GM18508 (cell line): ENCODE measurements around the gene SMPD3.
A peak's percentile ranks its signal among the peaks of the same experiment; 100 is the strongest.

Source experiments
- ATAC-seq: cut with Tn5 transposase; IDR thresholded peaks from one replicate; pipeline ENCODE4 v1.9.1; 2021; ENCODE audit warnings: moderate number of reproducible peaks; ENCODE audit not compliant: insufficient read depth, unreplicated experiment

The SMPD3 gene

DNA sequence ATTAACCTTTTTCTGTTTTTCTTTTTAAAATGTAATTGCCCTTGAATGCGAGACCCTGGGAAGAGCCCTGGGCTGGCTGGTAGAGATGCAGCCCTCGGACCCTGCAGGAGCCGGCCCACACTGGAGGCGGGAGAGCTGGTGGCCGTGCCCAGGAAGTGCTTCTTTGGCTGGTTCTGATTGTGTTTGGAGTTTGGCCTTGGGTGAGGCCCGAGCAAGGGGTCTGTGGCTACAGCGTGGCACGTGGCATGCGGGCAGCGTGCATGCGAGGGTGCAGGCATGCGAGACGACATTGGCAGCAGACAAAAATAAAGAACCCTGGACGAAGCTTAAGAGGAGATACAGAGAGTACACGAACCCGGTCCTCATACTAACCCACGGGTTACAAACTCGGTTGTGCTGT lies 87.8 kb downstream of the SMPD3 start:
- no peak for ATAC-seq

DNA sequence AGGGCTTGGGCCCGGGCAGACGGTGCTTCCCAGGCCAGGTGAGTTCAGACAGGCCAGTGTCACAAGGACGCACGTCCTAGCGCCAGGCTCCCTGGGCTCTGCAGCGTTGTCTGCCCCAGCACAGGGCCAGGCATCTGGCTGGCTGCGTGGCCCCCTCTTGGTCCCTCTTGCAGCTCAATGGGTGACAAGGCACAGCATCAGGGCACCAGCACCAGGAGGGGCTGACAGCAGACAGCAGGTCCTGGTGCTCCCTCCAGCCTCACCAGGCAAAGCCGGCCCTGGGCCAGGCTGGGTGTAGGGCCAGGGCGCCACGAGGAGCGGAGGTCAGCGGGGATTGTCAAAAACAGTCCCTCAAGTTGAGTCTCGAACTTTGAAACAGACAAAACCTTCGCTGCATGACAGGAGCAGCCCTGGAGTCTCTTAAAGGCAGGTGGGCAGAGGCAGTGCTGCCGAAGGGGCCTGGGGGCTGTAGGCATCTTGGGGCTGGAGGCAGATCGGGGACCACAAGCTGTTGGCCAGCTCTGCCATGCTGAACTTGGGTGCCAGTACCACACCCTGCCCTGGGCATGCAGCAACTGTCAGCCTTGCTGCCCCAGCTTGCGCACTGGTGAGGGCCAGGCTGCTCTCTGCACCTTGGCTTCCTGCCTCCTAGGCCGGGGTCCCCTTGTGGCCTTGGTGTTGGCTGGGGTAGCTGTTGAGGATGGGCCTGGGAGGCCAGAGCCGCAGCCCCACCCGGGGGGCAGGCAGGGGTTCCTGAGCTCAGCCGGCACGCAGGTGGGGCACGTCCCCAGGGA lies 88.7 kb downstream of the SMPD3 start:
- ATAC-seq, result no peak

DNA sequence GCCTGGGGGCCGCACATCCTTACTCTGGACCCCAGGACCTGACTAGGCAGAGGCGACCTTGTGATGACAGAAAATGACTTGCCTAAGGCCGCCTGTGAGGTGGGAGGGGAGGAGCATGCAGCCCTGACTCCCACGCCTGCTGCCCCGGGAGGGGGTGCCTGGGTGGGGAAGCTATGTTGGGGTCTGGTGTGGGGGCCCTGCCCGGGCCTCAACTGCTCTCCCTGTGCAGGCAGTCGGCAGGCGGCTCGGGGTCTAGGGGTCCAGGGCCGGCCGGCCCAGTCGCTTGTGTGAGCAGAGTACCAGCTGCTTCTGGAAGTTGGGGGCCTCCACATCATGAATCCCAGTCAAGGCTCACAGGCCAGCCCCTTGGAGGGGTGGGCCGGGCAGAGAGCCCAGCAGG lies 89.4 kb downstream of the SMPD3 start:
- ATAC-seq, result no peak

DNA sequence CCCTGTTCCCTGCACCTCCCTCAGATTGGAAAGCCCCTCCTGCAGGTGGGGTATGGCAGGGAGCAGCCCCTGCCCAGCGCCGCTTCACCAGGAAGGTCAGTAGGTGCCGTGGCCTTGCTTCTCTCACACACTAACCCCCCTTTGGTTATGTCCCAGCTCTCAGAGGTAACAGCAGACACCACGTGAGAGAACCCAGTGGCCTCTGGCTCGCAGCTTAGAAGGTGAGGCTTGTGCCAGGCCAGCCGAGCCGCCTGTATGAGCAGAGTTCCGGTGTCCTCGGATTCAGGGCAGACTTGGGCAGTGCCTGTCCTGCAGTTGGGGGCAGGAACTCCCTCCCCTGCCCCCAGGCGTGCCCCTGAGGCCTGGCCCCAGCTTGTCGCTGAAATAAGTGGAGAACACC lies 90.4 kb downstream of the SMPD3 start:
- ATAC-seq, result no peak

DNA sequence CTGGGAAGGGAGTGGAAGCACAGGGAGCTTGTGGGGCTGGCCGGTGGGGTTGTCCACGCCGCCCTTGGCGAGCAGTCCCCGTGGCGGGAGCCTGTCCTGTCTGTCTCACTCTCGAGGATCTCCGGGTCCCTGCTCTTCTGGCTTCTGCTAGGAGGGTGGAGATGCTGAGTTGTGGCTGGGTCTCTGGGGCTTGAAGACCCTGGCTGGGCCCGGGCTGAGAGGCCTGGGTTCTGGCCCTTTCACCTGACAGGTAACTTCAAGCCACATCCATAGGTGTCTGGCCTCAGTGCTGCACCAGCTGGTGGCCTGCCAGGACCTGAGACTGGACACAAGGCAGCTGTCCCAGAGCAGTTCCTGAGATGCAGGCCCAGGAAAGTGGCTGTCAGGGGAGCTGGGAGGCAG lies 90.8 kb downstream of the SMPD3 start:
- no peak for ATAC-seq

DNA sequence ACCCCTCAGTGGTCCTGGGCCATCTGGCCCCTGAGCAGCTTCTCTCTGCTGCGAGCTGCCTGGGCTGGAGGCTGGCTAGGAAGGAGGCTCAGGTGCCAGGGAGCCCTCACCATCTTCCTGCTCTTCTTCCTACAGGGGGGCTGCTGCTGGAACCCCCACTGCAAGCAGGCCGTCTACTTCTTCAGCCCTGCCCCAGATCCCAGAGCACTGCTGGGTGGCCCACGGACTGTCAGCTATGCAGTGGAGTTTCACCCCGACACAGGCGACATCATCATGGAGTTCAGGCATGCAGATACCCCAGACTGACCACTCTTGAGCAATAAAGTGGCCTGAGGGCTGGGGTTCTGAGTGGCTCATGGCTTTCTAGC lies 91.4 kb downstream of the SMPD3 start:
- ATAC-seq, result no peak

DNA sequence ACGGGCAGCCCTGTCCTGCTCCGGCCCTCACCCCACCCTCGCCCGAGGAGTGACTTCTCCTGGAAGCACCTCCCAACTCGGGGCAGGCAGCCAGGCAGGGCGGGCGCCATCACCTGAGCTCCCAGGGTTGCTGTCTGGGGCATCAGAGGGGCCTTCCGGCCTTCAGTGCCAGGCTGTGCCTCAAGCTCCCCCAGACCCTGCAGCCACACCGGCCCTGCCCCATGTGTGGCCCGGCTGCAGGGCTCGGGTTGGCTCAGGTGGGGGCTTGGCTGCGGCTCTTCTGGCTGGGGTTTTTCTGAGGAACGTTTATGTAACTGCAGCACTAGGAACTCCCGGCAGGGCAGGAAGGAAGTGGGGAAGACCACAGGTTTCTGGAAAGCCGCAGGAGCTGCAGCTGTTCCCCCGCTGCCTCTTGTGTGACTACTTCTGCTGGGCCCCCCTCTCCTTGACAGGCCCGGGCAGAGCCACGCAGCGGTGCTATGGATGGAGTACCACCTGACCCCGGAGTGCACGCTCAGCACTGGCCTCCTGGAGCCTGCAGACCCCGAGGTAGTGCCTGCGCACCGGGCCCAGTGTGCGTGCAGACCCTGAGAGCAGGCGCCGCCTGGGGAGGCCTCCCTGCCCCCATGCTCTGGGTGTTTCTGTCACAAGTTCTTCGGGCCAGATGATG lies 91.9 kb downstream of the SMPD3 start:
- ATAC-seq, result peak; percentile 73

DNA sequence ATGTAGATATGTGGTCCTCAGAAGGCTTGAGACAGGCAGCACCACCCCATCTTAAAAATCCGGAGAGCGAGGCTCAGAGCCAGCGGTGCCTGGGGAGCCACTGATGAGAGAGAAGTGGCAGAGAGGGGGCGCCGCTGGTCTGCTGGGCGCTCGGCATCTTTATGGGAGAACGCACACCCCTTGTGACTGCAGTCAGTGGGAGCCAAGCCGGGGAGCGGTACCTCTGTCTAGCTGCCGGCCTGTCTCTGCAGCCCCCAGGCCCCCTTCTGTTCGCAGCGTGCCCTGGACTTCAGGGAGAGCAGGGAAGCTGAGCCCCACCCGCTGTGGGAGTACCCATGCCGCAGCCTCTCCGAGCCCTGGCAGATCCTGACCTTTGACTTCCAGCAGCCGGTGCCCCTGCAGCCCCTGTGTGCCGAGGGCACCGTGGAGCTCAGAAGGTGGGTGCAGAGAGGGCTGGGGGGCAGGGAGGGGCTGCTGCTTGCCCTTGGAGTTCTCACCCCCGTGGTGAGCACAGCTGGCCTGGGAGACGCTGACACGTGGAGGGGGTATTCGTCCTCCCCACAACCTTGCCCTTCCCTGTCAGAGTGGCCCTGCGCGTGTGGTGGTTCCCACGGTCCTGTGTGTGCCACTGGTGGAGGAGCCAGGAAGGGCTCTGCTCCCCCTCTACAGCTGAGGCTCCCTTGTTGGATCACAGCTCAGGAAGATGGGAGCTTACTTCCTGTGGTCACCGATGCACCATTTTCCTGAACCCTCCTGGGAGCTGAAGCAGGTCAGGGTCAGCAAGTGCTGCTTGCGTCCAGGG lies 92.7 kb downstream of the SMPD3 start:
- no peak for ATAC-seq

DNA sequence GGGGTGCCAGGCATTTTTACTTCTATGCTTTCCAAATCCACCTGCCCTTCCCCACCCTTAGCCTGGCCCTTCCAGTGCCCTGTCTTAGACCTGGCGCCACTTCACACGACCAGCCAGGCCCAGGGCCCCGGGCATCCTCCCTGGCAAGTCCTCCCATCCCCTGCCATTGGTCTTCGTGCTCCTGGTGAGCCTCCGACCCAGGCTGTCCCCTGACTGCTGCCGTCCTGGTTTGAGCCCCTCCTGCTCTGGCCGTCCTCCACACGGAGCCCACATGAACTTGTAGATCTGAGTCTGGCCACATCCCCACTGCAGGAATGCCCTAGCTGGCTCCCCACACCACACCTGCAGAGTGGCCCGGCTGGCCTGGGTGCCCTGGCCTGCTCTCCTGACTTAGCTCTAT lies 93.5 kb downstream of the SMPD3 start:
- ATAC-seq, result no peak

DNA sequence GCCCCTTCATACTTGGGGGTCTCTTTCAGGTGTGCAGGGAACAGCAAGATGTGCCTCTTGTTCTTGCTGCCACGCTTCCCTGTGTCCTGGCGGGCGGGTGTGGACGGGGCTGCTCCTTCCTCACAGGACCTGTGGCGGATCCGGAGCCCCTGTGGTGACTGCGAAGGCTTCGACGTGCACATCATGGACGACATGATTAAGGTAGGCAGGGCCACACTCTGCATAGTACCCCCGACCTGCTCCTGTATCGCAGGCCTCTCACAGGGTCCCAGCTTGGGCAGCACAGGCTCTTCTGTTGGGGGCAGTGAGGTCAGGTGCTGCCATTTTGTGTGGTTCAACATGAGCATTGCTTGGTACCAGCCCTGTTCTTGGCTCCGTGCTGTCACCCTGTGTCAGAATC lies 94.9 kb downstream of the SMPD3 start:
- no peak for ATAC-seq

DNA sequence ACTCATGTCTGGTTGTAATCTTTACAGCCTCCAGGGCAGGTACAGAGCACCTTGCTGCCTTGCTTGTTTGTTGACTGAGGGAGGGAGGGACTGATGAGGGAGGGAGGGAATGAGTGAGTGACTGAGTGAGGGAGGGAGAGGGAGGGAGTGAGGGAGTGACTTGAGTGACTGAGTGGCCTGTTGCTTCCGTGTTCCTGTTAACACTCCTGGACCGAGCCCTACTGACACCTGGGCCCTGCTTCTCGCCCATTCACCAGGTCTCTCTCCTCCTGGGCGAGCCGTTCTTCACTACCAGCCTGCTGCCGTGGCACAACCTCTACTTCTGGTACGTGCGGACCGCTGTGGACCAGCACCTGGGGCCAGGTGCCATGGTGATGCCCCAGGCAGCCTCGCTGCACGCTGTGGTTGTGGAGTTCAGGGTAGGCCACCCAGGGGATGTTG lies 96.3 kb downstream of the SMPD3 start:
- ATAC-seq, result no peak

DNA sequence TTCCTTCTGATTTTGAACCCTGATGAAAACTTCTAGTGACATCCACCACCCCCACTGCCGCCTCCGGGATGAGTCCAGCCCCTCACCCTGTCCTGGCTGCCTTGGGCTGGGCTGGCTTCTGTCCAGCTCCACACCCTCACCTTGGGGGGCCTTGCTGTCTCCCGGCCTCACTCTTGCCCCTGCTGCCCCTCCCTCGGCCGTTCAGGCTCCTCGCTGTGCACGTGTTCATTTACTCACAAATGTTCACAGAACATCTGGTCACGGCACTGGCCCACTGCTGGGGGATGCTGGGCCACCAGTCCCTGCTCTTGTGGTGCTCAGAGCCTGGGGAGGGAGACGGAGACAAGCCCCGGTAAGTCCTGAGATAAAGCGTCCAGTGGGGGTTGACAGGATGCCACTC lies 96.8 kb downstream of the SMPD3 start:
- ATAC-seq, result no peak

DNA sequence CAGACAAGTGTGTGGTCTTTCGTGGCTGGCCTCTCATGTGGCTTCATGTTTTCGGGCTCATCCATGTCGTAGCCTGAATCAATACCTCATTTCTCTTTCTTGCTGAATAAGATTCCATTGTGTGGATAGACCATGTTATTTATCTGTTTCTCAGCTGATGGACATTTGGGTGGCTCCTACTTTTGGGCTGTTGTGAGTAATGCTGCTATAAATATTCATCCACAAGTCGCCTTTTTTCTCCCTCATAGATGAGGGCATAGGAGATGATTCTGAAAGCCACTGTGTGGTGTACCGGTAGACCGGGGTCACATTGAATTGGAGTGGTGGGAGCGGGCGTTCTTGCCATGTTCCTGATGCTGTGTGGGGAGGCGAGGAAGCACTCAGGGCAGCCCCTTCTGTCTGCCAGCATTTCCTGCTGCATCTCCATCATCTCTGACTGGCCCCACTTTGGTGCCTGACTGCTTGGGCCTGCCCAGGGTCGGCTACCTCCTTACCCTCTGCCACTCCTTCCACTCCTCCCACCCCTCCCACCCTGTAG lies 97.4 kb downstream of the SMPD3 start:
- ATAC-seq, result no peak

DNA sequence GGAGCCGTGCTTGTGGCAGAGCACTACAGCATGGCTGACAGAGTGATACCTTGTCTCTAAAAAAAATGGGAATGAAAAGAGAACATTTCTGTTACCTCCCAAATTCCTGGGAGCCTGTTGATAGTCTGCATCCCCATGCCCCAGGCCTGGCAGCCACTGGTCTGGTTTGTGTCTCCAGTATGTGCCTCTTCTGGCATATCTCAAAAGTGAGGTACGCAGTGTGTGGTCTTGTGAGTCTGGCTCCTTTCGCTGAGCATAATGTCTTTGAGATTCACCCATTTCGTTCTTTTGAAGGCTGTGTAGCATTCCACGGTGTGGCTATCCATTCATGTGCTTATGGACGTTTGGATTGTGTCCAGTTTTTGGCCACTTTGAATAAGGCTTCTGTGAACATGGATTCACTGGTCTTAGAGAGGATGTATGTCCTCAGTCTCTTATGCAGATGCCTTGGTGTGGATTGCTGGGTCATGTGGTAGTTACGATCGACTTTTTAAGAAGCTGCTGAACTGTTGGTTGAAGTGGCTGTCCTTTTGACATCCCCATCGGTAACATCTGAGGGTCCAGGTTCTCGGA lies 98.4 kb downstream of the SMPD3 start:
- ATAC-seq, result no peak

DNA sequence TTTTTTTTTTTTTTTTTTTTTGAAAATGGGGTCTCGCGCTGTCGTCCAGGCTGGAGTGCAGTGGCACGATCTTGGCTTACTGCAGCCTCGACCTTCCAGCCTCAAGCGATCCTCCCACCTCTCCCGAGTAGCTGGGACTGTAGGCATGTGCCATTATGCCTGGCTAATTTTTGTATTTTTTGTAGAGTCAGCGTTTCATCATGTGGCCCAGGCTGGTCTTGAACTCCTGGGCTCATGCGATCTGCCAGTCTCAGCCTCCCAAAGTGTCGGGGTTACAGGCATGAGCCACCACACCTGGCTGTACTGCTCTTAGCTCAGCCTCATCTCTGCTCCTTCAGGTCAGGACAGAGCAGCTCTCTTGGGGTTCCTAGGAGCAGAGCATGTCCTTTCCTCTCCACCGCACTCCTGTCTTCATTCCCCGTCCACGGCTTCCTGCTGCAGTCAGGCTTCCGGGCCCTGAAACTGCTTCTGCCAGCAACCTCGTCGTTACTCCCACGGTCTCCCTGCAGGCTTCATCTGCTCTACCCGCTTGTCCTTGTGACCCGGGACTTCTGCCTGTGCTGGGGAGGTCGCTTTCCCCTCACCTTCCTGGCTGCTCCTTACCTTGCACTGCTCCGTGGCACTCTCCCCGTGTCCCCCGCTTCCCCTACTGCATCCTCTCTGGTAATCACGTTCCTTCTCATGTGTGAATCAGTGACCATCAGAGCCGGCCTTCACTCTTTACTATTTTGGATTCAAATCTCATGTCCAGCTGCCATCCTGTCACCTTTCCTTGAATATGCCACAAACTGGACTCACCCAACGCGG lies 99.5 kb downstream of the SMPD3 start:
- ATAC-seq, result no peak

DNA sequence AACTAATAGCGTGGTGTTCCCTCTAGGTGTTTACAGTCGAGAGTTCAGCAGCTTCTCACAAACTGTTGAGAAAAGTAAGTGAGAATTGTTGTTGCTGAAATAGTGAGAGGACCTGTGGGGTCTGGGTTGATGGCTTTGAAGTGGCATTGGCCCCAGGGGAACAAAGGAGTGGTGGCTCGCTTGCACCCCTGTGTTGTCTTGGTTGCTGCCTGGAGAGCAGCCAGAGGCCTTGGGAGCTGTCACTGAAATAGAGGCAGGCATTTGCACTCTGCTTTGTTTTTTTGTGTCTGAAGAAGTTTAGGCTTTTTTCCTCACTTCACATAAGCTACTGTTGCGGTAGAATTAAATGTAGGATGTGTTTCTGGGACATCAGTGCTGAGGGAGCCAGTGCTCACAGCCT lies 100.7 kb downstream of the SMPD3 start:
- no peak for ATAC-seq

DNA sequence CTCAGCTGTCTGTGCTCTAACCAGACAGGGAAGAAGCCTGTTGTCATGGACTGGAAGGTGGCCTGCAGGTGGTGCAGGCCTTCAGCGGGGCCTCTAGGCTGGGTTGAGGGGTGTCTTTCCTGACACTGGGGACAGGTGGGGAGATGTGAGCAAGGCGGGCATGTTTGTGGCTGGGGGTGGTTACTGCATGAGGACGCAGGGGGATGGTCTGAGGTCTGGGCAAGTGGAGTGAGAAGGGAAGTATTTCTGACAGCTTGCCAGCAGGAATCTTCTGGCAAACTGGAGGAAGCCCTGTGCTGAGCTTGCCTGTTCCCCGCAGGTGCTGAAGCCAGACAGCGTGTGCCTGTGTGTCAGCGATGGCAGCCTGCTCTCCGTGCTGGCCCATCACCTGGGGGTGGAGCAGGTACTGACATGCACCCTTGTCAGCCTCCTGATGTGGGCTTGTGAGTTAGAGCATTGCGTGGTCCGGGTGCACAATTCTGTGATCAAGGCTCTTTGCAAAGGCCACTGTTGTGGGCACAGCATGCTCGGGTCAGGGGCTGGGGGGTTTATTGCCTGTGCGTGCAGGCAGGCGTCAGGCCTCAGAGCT lies 101.3 kb downstream of the SMPD3 start:
- ATAC-seq, result no peak

DNA sequence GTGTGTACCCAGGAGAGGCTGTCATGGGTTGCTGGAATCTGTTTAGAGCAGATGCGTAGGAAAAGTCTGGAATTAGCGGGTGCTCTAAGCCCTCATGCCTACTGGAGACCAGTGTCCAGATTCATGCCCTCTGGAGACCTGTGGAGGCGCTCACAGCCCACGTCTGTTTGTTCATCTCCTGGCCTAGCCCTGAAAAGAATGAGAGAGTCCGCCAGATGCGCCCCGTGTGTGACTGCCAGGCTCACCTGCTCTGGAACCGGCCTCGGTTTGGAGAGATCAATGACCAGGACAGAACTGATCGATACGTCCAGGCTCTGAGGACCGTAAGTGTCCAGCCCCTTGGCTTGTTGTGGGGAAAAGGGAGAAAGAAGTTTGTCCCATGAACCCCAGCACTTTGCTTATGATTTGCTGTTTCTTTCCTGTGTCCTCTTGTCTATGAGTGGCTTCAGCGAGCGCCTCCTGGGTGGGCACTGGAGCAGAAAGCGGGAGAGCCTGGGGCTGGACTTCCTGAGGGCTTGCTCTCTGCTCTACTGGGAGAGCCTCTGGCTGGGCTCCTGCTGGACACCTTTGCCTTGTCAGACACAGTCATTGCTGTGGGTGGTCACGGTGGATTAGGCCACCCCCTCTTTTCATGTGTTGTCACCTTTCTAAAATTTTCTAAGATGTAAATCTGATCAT lies 102.2 kb downstream of the SMPD3 start:
- no peak for ATAC-seq

DNA sequence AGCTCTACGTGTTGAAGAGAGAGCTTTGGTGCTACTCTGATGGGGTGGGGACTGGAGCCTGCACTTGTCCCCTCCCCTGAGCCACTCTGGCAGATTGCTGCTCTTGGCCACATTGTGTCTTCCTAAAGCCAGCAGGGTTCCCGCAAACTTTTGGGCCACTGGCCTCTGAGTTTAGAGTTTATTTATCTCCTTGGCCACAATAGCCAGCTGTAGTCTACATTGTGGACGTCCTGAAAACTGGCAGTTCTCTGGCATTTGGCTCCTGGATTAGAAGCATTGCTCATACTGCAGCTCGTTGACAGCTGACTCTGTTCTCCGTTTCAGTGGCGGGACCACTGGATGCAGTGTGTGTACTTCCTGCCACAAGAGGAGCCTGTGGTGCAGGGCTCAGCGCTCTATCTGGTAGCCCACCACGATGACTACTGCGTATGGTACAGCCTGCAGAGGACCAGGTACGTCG lies 102.9 kb downstream of the SMPD3 start:
- ATAC-seq, result no peak
